ENCODE measurements around the gene FBN2. TPM values are rescaled to one million over a fixed set of nuclear protein-coding genes. Genes with fewer than 3 reads are reported as not detected.

Gene FBN2
- total RNA-seq, 1 experiment from 2014 or later: 193 TPM

- CTCF ChIA-PET: no interaction called here
- intact Hi-C loops (cut with micrococcal nuclease): no loop called here
- POLR2A ChIA-PET: no interaction called here
- no peak overlapping the region for H3K4me3 Mint-ChIP-seq (ENCODE audit: unreplicated experiment)
- H3K27me3 Mint-ChIP-seq (ENCODE audit: insufficient read depth, unreplicated experiment): no peaks in the 10 kb centered on the region
- no peaks in the 10 kb centered on the region for H3K9me3 Mint-ChIP-seq (ENCODE audit: unreplicated experiment)
- H3K27ac Mint-ChIP-seq (ENCODE audit: low read depth, unreplicated experiment): no peak overlapping the region
- no TSS peak for BruUV-seq (replicated peaks)
- peaks cover 43% of the 10 kb centered on the region for H3K36me3 Mint-ChIP-seq (ENCODE audit: insufficient read depth, unreplicated experiment)
- peaks cover 5% of the 10 kb centered on the region for H3K4me1 Mint-ChIP-seq (ENCODE audit: insufficient read depth, unreplicated experiment)
- no peak for DNase-seq (ENCODE audit: unreplicated experiment)
- TF ChIP-seq, protein P1, sequence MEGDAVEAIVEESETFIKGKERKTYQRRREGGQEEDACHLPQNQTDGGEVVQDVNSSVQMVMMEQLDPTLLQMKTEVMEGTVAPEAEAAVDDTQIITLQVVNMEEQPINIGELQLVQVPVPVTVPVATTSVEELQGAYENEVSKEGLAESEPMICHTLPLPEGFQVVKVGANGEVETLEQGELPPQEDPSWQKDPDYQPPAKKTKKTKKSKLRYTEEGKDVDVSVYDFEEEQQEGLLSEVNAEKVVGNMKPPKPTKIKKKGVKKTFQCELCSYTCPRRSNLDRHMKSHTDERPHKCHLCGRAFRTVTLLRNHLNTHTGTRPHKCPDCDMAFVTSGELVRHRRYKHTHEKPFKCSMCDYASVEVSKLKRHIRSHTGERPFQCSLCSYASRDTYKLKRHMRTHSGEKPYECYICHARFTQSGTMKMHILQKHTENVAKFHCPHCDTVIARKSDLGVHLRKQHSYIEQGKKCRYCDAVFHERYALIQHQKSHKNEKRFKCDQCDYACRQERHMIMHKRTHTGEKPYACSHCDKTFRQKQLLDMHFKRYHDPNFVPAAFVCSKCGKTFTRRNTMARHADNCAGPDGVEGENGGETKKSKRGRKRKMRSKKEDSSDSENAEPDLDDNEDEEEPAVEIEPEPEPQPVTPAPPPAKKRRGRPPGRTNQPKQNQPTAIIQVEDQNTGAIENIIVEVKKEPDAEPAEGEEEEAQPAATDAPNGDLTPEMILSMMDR (IDR thresholded peaks at IDR 0.05; ENCODE audit: unreplicated experiment): no peak
Measured at GRCh38 chr5:128519827-128520226, 18.2 kb downstream of the FBN2 start.

DNA sequence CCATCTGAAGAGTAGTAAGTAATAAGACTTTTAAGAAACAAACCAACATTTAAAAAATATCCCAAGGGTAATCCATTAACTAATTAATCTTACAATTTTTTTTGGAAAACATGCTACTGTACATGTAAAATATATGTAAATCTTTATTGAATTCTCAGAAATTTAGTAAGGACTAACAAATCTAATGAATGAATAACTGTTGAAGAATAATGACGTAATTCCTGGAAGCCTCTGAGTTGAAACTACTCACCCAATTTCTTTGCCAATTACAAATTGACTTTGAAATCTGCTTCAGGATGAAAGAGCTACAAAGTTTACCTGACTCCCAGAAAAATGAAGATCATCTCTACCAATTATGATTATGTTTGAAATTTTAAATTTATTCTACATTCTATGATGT is 21.1 kb downstream of the FBN2 start:
- no peak overlapping the region for H3K4me3 Mint-ChIP-seq (ENCODE audit: unreplicated experiment)
- no peaks in the 10 kb centered on the region for H3K9me3 Mint-ChIP-seq (ENCODE audit: unreplicated experiment)
- DNase-seq (ENCODE audit: unreplicated experiment): no peak
- H3K4me1 Mint-ChIP-seq (ENCODE audit: insufficient read depth, unreplicated experiment): peaks cover 5% of the 10 kb centered on the region
- H3K36me3 Mint-ChIP-seq (ENCODE audit: insufficient read depth, unreplicated experiment): peaks cover 31% of the 10 kb centered on the region
- ChIA-PET POLR2A (interaction anchor here (0.5 kb wide), 1 partner anchor 1344 kb away, joined by 3 read pairs; no protein-coding TSS in a partner anchor), CTCF (interaction anchor here (0.7 to 0.8 kb wide), 2 partner anchors 313 to 392 kb away, joined by 3 read pairs; no protein-coding TSS in a partner anchor)
- intact Hi-C loops (cut with micrococcal nuclease): no loop called here
- no TSS peak for BruUV-seq (replicated peaks)
- no peaks in the 10 kb centered on the region for H3K27me3 Mint-ChIP-seq (ENCODE audit: insufficient read depth, unreplicated experiment)
- no peak overlapping the region for H3K27ac Mint-ChIP-seq (ENCODE audit: low read depth, unreplicated experiment)
- TF ChIP-seq, protein P1 (IDR thresholded peaks at IDR 0.05; ENCODE audit: unreplicated experiment): no peak

DNA sequence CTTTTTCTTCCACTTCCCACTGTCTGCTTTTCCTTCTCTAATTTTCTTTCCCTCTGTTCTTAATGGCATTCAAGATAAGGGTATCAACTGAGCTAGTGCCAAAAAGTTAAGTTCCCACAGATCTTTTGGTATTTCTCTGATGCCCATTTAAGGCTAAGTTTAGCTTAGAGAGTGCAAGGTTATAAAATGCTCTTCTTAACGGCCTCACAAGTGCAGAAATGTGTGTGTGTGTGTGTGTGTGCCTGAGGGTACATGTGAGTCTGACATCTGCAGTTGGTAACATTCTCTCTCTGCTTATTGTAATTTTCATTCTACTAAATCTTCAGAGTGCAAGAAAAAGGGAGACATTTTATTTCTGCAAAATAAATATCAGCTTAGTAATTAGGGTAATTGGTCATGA is 24.2 kb downstream of the FBN2 start:
- no peak for DNase-seq (ENCODE audit: unreplicated experiment)
- Mint-ChIP-seq H3K27me3 (ENCODE audit: insufficient read depth, unreplicated experiment) (no peaks in the 10 kb centered on the region), H3K9me3 (ENCODE audit: unreplicated experiment) (peaks cover 6% of the 10 kb centered on the region), H3K4me1 (ENCODE audit: insufficient read depth, unreplicated experiment) (peaks cover 5% of the 10 kb centered on the region), H3K27ac (ENCODE audit: low read depth, unreplicated experiment) (no peak overlapping the region), H3K4me3 (ENCODE audit: unreplicated experiment) (no peak overlapping the region), H3K36me3 (ENCODE audit: insufficient read depth, unreplicated experiment) (peaks cover 52% of the 10 kb centered on the region)
- BruUV-seq (replicated peaks): no TSS peak
- CTCF ChIA-PET: interaction anchor here (0.7 to 1.0 kb wide), 2 partner anchors 15 to 402 kb away, joined by 3 to 10 read pairs; no protein-coding TSS in a partner anchor
- POLR2A ChIA-PET: no interaction called here
- intact Hi-C loops (cut with micrococcal nuclease): no loop called here
- TF ChIP-seq, protein P1 (IDR thresholded peaks at IDR 0.05; ENCODE audit: unreplicated experiment): no peak

GRCh38 chr5:128512894-128513293 is 25.2 kb downstream of the FBN2 start:
- Mint-ChIP-seq H3K36me3 (ENCODE audit: insufficient read depth, unreplicated experiment) (peaks cover 54% of the 10 kb centered on the region), H3K27me3 (ENCODE audit: insufficient read depth, unreplicated experiment) (no peaks in the 10 kb centered on the region), H3K4me1 (ENCODE audit: insufficient read depth, unreplicated experiment) (peaks cover 1% of the 10 kb centered on the region), H3K9me3 (ENCODE audit: unreplicated experiment) (peaks cover 13% of the 10 kb centered on the region), H3K4me3 (ENCODE audit: unreplicated experiment) (no peak overlapping the region), H3K27ac (ENCODE audit: low read depth, unreplicated experiment) (no peak overlapping the region)
- POLR2A ChIA-PET: no interaction called here
- no TSS peak for BruUV-seq (replicated peaks)
- no peak for DNase-seq (ENCODE audit: unreplicated experiment)
- intact Hi-C loops (cut with micrococcal nuclease): no loop called here
- TF ChIP-seq, protein P1 (IDR thresholded peaks at IDR 0.05; ENCODE audit: unreplicated experiment): no peak
- CTCF ChIA-PET: interaction anchor here (0.6 to 1.0 kb wide), 3 partner anchors 15 to 302 kb away, joined by 3 to 4 read pairs (median 4); no protein-coding TSS in a partner anchor
